HG03175 (cell line): ENCODE results near the gene PACSIN2.

Source experiments
- ATAC-seq: cut with Tn5 transposase; IDR thresholded peaks from one replicate; pipeline ENCODE4 v1.9.1; 2021; ENCODE audit warnings: mild to moderate bottlenecking, moderate library complexity; ENCODE audit not compliant: unreplicated experiment

Gene PACSIN2

GRCh38 chr22:42887523-42888507 is 127.1 kb downstream of the PACSIN2 start:
- ATAC-seq: no peak

DNA sequence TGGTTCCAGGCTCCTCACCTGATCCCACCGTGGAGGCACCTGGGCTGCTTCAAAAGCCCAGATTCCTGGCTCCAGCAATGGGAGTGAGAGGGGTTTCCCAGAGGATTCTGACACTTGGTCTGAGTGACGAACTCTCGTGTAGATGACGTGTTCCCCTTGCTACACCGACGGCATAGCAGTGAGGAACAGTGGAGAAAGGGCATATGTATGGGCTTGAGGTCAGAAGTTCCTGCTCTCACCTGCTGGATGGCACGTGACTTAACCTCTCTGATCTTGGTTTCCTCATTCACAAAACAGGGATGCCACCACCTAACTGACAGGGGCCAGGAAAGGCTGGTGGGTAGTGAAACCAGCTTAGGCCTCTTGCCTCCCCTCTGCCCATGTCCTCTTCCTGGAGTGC is 127.8 kb downstream of the PACSIN2 start:
- no peak for ATAC-seq

DNA sequence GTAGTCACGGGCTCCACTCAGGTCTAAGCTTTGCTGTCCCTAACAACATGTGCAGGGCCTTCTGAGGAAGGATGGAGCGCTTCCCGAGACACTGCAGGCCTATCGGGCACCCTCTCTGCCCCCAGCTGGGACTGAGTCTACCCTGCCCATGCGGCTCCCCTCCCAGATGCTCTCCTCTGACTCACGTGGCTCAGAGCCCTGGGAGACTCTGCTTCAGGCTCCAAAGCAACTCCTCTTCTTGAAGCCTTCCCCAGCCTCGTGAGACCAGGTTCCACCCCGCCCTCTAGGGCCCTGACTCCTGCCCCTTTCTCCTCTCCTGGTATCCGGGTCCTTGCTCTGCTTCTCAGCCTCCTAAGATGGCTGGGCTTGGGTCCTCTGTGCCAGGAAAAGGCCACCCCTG is 129.5 kb downstream of the PACSIN2 start:
- ATAC-seq: no peak

DNA sequence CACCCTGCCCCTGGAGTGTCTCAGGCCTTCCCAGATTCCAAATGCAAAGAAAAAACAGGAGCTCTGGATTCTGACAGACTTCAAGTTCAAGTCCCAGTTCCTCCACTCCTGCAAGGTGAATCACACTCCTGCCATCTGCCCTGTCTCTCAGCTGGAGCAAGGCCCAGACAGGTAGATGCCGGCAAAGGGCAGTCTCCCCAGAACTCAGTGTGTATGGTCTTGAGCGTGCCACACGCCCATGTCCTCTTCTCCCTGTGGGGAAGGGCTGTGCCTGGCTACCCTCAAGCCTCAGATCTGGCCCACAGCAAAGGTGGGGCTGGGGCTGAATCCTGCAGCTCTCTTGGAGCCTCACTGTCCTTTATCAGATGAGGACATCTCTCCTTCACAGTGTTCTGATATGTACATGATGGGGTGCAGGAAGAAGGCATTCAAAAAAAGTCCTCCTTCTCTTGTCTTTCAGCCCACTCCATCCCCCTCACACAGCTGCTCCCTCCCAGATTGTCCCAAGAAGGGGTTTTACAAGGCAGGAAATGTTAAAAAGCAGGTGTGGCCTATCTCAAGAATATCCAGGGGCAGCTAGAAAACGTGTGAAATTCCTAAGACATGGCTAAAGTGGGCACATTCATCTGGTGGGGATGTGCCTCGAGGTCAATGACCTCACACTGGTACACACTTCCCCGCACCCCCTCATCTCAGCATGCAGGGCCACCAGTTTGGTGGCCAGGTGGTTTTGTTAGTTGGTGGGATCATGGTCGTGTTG is 130.2 kb downstream of the PACSIN2 start:
- ATAC-seq: no peak

DNA sequence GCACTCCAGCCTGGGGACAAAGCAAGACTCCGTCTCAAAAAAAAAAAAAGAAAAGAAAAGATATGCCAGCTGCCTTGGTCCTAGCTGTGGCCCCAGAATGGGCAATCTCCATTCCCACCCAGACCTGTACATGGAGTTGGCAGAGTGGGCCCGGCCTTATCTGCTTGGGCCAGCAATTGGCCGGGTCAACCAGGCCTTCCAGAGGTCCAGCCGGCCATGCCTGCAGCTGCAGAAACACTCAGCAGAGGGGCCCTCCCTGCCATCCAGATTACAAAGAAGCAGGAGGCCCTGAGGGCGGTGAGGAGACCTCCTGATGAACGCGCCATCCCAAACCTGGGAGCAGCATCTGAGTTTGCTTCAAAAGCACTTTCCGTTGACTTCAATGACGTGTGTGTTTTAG is 131.0 kb downstream of the PACSIN2 start:
- no peak for ATAC-seq

DNA sequence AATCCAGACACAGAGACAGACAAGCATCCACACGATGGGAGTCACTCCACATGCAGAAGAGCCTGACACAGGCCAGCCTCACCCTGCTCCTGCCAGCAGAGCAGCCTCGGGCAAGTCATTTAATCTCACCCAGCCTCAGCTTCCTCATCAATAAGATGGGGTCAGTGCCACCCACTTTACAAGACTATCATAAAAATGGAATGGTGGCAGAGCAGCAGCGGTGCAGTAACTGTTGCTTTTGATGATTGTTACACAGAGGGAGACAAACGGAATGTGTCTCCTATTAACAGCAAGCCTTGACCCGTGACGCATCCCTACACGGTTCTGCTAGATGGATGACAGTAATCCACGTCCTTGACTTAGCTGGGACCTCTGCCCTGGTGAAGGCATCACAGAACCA is 131.8 kb downstream of the PACSIN2 start:
- ATAC-seq: no peak

DNA sequence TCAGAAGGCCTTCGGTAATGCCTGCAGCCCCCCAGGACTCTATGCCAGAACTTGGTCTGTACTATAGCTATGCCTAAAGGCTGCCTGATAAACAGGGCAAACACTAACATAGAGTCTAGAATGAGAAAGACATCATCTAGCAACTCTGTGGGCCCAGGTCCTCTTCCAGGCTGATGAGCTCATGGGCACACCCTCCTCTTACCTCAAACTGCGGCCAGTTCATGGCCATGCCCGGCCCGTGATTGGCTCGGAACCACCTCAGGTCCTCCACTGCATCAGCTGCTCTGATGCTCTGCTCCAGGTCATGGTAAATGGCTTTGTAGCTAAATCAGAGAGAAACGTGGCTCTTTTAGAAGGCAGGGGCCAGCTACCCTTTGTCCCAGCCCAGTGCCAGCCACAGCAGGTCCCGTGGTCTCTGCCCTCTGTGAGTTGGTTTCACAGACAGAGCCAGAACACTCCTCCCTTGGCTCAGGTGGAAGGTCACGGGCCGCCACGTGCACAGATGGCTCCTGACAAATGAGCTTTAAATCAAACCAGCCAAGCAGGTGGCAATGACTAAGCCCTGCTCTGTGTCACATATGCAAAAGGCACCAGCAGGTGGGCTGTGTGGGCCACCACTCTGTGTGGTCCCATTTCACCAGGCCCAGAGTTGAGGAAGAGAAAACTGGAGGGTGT is 132.8 kb downstream of the PACSIN2 start:
- no peak for ATAC-seq

DNA sequence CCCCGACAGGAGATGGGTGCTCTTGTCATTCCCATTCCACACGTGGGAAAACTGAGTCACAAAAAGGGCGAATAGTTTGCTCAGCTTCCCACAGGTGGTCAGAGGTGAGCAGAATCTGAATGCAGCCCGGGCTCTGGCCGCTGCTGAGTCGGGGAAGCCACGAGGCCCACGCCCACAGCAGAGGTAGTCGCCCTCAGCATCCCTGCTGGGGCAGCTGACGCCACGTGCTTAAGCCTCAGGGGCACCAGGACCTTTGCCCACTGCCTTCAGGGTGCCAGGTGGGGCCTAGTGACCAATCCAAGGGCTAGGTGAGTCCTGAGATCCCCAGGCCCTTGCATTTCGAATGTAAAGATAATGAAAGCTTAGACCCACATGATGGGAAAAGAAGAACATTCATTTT is 133.7 kb downstream of the PACSIN2 start:
- ATAC-seq: no peak

GRCh38 chr22:42880815-42881214 is 134.1 kb downstream of the PACSIN2 start:
- ATAC-seq: no peak

DNA sequence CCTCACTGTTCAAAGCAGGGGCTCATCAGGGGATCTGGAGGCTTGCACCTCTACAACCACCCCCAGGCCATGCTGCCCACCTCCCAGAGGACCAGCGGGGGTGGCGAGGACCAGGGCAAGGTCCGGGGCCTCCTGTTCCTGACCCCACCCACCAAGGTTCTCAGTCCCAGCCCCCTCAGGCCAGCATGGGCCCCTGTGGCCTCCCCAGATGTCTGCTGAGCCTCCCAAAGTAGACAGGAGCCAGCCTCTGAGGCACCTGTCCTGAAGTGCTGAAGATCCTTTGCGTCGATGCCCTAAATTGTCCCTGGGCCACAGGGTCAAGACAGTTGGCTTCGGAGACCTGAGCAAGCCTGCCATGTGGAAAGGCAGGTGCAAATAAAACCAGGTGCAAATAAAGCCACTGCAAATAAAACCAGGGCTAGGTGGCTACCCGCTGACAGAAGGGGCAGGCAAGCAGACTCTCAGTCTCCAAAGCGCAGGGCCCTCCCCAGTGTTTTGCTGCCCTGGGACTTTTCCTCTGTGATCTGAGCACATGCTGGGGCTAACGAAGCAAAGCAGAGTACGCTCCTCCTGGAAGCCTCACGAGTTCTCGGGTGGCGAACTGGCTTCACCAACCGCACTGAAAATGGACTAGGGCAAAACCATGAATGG is 135.5 kb downstream of the PACSIN2 start:
- no peak for ATAC-seq

GRCh38 chr22:42878561-42879305 is 136.2 kb downstream of the PACSIN2 start:
- ATAC-seq: no peak

- no peak for ATAC-seq
These were observed 137.2 kb downstream of the PACSIN2 start for GRCh38 chr22:42877597-42878340.

DNA sequence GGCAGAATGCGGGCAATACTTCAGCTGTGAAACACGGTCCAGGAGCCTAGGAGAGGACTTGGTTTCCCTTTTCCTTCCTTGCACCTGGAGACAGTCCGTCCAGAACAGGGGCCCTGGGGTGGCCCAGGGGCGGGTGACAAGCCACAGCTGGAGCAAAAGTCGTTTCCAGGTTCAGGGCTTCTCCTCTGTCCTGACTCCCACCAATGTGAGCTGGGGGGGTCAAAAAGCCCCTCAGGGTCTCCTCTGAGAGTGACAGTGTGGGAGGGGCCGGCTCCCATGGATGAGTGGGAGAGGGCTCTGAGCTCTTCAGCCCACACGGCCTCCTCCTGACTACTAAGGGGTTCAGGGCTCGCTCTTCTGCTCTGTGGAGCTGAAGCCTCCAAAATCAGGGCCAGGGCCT is 137.8 kb downstream of the PACSIN2 start:
- ATAC-seq: no peak

GRCh38 chr22:42876041-42876440 is 138.9 kb downstream of the PACSIN2 start:
- no peak for ATAC-seq

- ATAC-seq: no peak
These were observed 140.9 kb downstream of the PACSIN2 start for GRCh38 chr22:42874010-42874409.

DNA sequence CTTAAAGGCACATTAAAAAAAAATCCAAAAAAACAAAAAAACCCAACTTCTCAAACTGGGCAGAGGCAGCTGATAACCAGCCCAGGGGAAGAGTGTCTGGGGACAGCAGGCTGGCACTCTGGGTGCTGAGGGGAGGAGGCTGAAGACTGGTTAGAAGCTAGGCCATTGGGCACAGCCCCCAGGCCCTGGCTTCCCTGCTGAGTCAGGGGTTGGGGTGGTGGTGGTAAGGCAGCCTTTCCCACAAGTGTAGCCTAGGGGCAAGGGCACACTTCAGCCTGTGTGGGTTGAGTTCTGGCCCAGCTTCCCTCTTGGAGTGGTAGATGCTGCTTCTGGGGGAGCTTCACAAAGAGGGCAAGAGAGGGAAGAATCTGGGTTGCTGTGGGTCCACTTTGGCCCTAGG is 141.6 kb downstream of the PACSIN2 start:
- ATAC-seq: no peak

GRCh38 chr22:42872821-42873220 is 142.1 kb downstream of the PACSIN2 start:
- no peak for ATAC-seq

- ATAC-seq: no peak
These were observed 143.6 kb downstream of the PACSIN2 start for GRCh38 chr22:42871146-42872050.
